OCI-LY1 (cell line): ENCODE measurements around the gene CASP3.

Experiments
- CTCF ChIP-seq: fragments of 200-600 bp; sonication (generic), shearing (Covaris generic); IDR thresholded peaks from 2 replicates; pipeline ENCODE4 v1.5.1; 2017; ENCODE audit warnings: mild to moderate bottlenecking, antibody characterized with exemption, low read length, moderate library complexity, mixed read lengths
- EZH2 ChIP-seq: fragments of 200-600 bp; sonication (generic), shearing (Covaris generic); IDR thresholded peaks from 2 replicates; pipeline ENCODE4 v1.8.0; 2017; ENCODE audit warnings: borderline replicate concordance, mixed run types, mild to moderate bottlenecking, antibody characterized with exemption, low read length, moderate library complexity, mixed read lengths

GRCh38 chr4:184666670-184667069, 17.4 kb upstream of the CASP3 start:
- TF ChIP-seq CTCF (no peak), EZH2 (no peak)
